SIG-M5 treated with dmso at 0.1 percent for 504 hours (cell line): ENCODE results near the gene ZFHX2.

Source experiments
- DNase-seq: peaks from one replicate; lab custom pipeline; 2025; ENCODE audit not compliant: unreplicated experiment; lab: John Stamatoyannopoulos, UW

ZFHX2 gene

DNA sequence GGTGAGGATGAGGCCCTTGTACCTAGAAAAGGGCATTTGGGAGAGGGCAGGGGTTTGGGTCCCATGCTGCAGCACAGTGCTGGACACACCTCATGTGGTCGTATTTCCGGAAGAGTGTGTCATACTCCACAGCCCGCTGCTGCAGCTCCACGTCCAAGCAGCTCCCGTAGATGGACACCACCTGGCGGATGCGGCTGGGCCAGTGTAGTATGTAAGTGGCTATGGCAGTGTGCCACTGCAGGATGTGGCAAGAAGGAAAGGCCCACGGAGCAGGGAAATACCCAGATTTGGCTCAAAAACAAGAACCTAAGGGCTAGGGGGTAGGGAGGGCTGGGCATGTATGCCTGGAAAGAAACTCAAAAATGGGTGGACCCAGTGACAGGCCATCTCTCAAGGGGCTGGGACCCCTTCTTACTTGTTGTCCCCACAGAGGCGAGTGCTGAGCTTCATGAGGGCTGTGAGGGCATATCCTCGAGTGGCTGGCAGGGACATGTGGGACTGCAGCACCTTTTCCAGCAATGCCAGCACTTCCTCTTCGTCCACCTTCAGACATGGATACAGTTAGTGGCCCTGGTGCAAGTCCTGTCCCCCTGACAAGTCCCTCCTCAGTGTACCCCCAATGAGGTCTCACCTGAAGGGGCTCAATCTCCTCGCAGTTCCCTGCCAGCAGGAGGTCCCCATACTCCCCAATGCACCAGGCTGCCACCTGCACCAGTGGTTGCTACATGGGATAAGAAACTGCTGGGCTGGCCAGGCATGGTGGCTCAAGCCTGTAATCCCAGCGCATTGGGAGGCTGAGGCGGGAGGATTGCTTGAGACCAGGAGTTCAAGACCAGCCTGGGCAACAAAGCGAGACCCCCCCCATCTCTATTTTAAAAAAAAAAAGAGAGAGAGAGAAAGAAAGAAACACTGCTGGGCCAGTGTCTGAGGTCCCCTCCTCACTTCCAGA, 10.6 kb upstream of the ZFHX2 start:
- no peak for DNase-seq

DNA sequence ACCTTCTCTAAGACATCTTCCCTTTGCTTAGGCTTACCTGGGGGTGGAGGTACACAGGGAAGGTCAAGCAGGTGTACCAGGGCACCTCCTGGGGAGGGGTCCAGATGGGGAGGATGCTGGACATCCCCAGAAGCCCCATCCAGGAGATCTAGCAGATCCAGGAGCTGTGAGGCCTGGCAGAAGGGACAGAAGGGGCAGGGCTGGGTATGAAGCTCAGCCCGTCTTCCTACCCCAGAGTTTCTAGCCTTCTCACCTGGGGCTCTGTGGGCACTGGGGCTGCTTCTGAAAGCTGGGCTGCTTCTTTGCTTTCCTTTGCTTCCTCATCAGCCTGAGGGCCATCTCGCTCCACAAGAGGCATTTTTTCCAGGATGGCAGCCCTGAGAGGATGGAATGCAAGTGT, 9.7 kb upstream of the ZFHX2 start:
- no peak for DNase-seq

DNA sequence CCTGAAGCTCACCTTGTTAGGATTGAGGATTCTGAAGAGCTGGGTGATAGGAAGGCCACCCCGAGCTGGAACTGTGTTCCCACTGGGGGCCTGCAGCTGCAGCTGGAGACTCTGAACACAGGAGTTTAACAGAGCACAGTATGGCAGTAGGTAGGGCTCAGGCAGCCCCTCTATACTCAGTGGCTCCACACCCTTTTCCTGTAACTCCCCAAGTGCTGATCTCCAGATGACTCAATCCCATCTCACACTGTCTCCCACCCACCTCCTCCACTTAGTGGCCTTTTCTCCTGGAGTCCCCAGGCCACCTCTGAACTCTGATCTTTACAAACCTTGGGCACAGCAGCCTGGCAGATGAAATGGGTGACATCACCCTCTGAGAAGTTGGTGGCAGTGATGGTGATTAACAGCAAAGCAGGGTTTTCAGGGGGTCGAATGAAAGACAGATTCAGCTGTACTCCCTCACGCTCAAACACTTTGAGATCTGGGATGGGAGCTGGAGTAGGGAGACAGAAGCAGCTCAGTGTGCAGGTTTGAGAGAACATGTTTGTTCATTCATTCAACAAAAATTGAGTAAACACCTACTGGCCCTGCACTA, 8.5 kb upstream of the ZFHX2 start:
- no peak for DNase-seq

DNA sequence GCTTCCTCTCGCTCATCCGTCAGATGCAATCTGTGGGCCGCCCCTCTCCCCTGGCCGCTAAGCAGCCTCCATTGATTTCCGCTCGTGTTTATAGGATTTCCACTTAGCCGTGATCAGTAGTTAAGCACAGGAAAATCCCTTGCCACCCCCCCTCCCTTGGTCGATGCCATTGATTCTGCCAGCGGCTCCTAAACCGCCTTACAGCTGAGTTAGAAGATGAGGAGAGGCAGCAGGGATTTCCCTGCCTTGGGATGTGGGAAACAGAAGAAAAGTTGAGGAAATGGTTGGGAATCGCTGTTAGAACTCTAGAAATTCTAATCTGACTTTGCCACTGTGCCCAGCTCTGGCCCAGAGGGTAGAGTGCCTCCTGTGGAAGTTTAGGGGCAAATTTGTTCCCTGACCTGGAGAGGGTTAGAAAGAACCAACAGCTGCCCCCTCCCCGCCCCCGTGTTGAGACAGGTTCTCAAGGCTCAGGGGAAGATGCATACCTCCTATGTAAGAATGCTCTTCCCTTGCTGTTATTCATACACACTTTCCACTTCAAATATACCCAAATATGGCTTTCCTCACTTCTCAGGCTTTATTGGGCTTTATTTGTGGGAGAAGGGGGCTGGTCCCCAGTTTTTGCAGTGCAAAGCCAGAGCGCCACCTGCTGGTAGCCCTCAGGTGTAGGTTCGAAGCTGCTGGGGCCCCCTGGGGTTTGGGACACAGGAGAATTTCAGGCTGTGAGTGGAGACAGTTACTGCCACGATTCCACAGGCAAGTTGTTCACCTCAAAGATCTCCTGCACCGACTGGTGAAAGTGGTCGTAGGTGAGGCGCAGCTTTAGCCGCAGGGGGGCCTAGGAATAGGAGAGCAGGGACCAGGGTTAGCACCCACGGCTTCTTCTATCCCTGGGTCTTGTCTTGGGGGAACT, 7.7 kb upstream of the ZFHX2 start:
- peak; percentile 41 for DNase-seq

DNA sequence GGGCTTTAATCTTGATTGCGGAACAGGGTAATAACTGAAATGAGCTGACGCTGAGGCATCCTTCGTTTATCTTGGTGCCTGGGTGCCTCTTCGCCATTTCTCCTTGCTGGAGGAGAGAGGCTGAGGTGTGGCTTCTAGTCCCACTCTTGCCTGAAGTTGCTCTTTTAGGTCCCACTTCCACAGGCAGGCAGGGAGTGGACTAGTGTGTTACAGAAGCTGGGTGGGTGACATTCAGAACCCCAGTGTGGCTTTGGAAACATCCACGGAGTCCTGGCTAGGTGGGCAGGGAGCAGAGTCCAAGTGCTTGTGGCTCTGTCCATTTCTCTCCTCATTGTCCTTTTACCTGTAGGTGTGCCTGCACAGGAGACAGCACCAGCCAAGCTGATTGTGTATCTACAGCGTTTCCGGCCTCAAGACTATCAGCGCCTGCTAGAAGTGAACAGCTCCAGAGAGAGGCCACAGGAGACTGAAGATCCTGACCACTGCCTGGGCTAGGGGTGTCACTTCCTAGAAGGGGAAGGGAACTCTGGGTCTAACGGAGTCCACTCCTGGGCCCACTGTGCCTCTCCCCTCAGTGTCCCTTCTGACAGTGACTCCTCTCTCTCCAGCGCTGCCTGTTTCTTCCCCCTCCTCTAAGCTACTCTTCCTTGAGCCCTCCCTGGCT, 6.9 kb upstream of the ZFHX2 start:
- DNase-seq = no peak

DNA sequence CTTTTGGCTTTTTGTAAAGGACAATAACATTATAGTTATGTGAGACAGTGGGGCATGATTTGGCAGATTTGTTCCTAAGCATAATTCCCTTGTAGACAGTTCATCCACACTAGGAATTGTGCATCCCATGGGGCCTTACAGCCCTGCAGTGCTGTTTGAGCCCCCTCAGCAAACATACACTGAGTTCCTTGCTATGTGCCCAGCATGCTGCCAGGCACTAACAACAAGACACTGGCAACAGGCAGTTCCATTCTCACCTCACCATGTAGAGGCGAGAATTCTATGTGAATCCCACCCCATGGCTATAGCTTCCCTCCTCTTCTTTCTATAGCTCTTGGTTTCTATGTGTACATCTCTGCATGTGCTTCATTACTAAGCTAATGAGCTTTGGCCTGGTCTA, 6.4 kb upstream of the ZFHX2 start:
- DNase-seq = no peak

DNA sequence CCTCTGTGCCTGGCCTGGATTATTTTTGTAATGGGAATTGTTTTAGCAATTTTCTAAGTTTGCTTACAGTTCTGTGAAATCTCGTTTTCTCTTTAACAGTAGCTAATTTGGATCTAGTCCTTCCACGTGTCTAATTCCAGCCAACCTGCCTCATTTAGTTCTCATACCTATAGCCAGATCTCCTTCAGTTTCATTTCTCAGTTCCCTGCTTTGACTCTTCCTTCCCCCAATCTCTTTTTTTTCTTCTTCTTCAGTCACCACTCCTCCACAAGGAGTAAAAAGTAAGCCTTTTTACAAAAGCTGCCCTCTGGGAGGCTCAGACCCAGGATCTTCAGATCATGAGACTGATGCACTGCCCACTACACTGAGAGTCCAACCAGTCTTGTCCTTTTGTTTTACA, 6.0 kb upstream of the ZFHX2 start:
- peak; percentile 9 for DNase-seq

DNA sequence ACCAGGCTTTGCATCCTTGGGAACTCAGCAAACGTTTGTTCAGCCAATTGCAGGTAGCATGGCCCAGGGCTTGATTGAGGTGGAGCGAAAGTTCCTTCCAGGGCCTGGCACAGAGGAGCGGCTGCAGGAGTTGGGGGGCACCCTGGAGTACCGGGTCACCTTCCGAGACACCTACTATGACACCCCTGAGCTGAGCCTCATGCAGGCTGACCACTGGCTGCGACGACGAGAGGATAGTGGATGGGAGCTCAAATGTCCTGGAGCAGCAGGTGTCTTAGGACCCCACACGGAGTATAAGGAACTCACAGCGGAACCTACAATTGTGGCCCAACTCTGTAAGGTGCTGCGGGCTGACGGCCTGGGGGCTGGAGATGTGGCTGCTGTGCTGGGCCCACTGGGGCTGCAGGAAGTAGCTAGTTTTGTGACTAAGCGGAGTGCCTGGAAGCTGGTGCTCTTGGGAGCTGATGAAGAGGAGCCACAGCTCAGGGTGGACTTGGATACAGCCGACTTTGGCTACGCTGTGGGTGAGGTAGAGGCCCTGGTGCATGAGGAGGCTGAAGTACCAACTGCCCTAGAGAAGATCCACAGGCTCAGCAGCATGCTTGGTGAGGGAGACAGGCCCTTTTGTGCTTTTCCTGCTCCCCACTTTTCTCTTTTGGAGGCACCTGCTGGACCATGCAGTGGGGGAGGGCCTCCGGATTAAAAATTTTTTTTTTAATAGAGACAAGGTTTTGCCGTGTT, 5.3 kb upstream of the ZFHX2 start:
- DNase-seq = peak; percentile 42

DNA sequence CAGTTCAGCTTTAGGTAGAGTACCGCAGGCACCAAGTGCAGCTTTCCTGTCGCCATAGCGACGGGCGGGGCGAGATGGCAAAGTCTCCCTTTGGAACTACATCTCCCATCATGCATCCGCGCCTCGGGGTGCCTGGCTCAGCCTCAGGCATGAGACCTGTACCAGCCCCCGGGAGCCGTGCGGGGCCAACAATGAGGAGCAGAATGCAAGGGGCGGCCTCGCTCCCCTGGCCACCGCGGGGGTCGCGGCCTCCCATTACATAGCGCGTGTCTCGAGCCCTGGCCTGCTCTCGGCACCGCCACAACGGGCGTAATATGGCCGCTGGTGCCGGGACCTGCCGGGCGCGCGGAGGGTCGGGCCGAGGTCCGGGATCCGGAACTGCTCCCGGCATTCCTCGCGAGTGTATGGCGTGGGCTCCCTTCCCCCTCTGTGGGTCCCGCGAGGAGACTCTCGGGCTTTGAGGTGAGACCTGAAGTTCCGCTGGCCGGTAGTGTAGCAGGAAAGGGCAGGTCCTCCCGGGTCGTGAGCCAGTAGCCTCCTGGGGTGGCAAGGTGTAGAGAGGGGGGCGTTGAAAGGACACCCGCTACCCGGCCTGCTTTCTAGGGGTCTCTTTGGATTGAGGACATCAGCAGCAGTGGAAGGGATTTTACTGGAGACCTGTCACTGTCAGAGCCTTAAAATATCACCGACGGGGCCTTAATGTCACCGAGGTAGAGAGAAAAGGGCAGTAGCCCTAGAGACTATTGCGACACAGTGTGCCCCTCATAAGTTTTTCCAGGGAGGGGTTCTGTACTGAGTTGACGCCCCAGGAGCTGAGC, 4.5 kb upstream of the ZFHX2 start, which contains the start of gene THTPA:
Gene THTPA (plus strand): TSS at position 390 of the 818 bp plus-strand sequence. CDS start 487 bp downstream, outside the sequence.
- DNase-seq = peak; percentile 85

DNA sequence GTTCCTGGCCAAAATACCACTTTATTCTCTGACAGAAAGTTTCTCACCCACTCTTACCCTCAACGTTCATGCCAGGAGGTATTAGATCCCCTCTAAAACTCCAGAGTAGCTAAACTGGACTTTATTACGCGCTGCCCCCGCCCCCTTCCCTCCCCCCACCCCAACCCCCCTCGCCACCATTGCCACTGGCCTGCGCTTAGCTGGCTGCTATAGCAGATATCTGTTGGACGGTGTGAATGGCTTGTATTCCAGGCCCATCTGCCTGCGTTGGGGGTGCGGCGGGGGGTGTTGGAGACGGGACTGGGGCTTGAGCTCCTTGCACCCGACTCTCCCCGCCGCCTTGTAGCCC, 3.9 kb upstream of the ZFHX2 start:
- DNase-seq = no peak

DNA sequence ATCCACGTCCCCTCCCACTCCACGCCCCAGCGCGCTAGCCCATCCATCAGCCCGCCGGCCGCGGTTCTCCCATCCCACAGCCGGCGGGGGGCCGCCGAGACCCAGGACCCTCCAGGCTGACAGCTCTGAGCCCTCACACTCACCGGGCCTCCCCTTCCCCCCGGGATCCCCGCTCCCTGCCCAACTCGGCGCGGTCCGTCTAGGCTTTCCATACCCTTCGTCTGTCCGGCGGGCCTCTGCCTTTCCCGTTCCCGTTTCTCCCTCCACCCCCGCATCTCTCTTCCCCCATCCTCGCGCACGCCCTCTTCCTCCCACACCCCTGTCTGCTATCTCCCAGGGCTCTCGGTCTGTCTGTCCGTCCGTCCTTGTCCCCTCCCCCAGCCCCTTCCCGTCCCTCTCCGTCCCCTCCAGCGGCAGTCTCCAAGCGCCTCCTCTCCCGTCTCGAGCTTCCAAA, 726 bp downstream of the ZFHX2 start:
- no peak for DNase-seq

DNA sequence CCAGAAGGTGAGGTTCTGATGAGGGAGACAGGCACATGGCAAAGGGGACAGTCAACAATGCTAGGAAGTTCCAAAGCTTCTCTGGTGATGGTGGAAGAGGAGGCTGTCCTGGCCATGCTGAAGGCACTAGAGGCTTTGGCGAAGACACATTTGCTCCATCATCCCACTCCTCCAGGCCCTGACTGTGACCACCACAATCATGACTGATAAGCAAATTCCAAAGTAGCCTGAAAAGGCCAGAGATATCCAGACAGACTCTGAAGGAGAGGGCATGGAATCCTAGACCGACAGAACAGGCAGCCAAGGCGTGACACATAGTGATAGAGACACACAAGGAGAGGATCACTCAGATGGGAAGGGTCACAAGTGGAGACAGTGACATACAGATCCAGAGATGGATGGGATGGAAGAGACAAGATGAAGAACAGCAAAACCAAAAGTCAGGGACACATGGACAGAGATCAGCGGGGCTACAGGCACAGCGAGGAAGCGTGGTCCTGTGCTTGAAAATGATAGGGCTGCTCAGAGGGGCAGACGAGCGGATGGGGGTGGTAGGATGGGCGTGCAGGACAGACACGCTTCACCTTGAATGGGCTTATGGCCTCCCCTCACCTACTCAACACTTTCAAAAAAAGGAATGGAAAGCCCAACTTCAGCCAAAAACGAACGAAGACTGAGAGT, 1.3 kb downstream of the ZFHX2 start:
- no peak for DNase-seq

DNA sequence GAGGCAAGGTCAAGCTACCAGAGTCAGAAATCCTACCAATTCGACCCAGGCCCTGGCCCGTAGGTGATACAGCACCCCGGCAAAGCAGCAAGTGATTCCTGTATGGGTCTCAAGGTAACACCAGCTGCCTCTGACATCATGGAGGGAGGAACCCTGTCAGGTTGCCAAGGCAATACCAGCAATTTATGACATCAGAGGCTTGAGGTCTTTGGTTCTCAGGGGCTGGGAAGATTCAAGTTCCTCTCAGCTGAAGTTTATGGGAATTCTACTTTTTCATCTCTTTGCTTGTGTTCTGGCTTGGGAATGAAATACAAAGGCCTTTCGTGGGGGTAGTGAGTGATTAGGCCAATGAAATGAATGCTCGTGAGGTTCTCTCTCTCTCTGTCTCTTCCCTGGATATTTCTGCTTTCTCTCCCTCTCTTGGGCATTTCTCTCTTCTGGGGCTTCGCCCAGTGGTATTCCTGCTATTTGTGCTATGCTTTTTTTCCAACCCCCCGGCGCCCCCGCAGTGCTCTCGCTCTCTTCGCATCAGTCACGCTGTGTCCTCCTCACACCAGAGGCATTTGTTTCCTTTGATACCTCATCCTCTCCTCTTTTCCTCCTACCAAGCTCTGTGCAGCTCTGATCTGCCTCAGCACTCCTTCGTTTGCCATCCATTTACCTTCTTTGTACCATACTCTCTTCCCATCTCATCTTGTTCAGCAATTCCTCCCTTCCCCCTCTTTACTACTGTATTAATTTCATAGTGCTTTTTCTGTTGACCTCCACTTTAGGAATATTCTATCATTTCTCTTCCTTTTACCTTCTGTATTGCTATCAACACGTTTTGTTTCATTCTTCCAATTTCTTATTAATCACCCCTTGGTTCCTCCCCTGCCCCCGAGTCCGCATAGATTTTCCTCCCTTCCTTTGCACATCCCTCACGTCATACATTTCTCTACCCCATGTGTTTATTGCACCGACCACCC, 2.9 kb downstream of the ZFHX2 start:
- DNase-seq = no peak

DNA sequence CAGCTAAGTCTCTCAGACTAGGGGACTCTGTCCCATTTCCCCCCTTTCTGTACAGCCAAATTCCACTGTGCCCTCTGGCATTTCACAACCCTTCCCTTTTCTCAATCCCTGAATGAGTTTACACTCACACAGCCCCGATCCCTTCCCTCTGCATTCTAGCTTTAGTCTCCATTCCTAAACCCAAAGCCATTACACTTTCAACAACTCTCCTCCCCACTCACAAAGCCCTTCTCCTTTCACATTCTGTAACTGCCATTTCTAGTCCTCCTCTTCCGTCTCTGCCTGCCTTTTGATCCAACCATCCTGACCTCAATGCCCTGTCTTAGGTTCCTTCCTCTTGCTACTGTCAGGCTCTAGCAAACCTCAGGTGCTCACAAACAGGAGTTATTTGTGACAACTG, 3.6 kb downstream of the ZFHX2 start:
- DNase-seq = no peak

DNA sequence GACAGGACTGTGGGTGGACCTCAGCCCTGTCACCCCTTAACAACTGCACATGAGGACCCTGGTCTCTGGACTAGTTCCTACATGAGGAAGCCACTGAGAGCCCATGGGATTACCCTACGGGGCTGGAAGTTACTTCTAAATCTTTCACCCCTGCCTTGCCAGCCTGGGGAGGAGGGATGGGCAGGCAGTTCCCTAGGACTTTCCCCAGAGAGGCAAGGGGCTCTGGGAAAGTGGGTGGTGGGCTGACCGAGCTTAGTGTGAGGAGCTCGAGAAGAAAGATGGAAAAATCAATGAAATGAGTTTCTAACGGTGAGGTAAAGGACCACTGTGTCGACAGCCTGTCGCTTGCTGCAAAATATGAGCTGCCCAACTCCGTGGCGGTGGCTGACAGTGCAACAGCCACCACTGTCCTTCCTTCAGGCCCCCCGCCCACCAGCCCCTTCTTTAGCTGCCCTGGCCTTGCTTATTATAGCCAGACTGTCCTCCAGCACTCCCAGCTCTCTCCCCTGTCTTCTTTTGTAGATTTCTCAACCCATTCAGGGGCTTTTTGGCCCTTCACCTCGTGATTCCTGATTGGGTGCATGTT, 5.0 kb downstream of the ZFHX2 start:
- DNase-seq = no peak

DNA sequence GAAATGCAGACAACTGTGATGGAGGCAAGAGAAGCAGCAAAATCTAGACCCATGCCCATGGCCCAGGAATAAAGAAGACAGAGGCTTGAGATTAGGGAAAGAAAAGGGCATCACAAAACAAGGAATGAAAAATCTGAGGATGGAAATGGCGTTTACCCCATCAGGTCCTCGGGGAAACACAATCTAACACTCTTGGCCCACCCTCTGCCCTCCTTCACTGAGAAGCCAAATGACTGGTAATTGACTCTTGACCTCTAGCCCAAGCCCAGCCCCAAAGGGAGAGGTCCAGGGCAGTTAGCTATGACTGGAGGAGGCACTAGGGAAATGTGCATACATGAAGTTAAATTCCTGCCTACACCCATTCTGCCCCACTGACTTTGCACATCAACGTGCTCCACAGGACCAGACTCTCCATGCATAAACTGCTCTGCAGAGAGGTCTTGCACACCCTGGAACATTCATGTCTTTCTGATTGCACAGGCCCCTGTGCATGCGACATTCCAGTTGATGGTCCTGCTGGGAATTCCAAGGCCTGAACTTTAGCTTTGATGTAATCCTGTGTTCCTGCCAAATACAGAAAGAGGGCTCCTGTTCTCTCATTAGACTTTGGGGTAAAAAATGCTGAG, 5.7 kb downstream of the ZFHX2 start:
- DNase-seq = no peak
